HepG2 (cell line): ENCODE data around the gene SIN3A. TPM values are rescaled to one million over a fixed set of nuclear protein-coding genes. Genes with fewer than 3 reads are reported as not detected.

Source experiments
- ATAC-seq: fragments of 200-7000 bp; cut with Tn5 transposase; 3 replicates; pipeline ENCODE4 v1.9.1; 2020; ENCODE audit warnings: mild to moderate bottlenecking, moderate library complexity
- BruUV-seq: library from RNA; stranded (reverse); fragments of 400-500 nt; replicated peaks from 2 replicates; lab custom pipeline; 2021; lab: Mats Ljungman, UMichigan
- CTCF ChIA-PET: fragments of 300-600 bp; formaldehyde crosslinking; extraction: SDS; loops from one replicate; lab custom pipeline; 2021; ENCODE audit warnings: low total read pairs, inconsistent platforms, low intra/inter-chr PET ratio; lab: Yijun Ruan, JAX
- POLR2A ChIA-PET: fragments of 350-600 bp; sonication (Branson Sonifier 250); formaldehyde crosslinking; loops from one replicate; lab custom pipeline; 2020; ENCODE audit warnings: antibody characterized with exemption, inconsistent platforms; lab: Yijun Ruan, JAX
- DNase-seq: peaks from one replicate; pipeline ENCODE4 v3.0.0-alpha.2; 2015; ENCODE audit warnings: low spot score
- FAIRE-seq: peaks from 3 replicates; lab custom pipeline; 2011; peaks lifted over from hg19 to GRCh38; lab: Jason Lieb, UNC
- H2AFZ ChIP-seq: one replicate; pipeline ENCODE4 v1.6.1; 2011; ENCODE audit warnings: low read length, inconsistent platforms
- H3K27ac ChIP-seq: fragments of 300-600 bp; 3 replicates; pipeline ENCODE4 v1.8.0; 2011; ENCODE audit warnings: mixed run types, mild to moderate bottlenecking, mixed read lengths, low read length, inconsistent platforms; ENCODE audit not compliant: insufficient read depth; ENCODE audit errors: extremely low read length
- H3K27me3 ChIP-seq, 2 experiments: fragments of 200-600 bp in 1 of 2; 2 replicates in 1 of 2; 3 replicates in 1 of 2; pipeline versions ENCODE4 v1.6.0 to v1.8.0; 2011; ENCODE audit warnings: low read length in 2 of 2, mild to moderate bottlenecking in 2 of 2, moderate library complexity in 2 of 2, inconsistent platforms in 1 of 2; ENCODE audit not compliant: insufficient read depth in 2 of 2, control insufficient read depth in 1 of 2
- H3K36me3 ChIP-seq, 2 experiments: fragments of 200-600 bp in 1 of 2; replicated peaks in 1 of 2; 2 replicates in 1 of 2; 3 replicates in 1 of 2; pipeline versions ENCODE4 v1.5.1 to v1.8.0; 2011; ENCODE audit warnings: low read length in 2 of 2, inconsistent platforms in 1 of 2; ENCODE audit not compliant: insufficient read depth in 2 of 2, control insufficient read depth in 1 of 2
- H3K4me1 ChIP-seq: 2 replicates; pipeline ENCODE4 v1.5.1; 2012; ENCODE audit warnings: low read length, inconsistent platforms; ENCODE audit not compliant: insufficient read depth
- H3K4me2 ChIP-seq: 2 replicates; pipeline ENCODE4 v1.6.0; 2011; ENCODE audit warnings: low read depth, low read length, inconsistent platforms
- H3K4me3 ChIP-seq, 3 experiments: fragments of 200-600 bp in 1 of 3; sonication (generic), shearing (Covaris generic) in 1 of 3; replicated peaks in 1 of 3; 2 replicates each; pipeline ENCODE4 v1.5.1; 2011 to 2016; ENCODE audit warnings: low read length in 3 of 3, inconsistent platforms in 2 of 3, low read depth in 2 of 3, mild to moderate bottlenecking in 2 of 3, control low read depth in 1 of 3, mixed read lengths in 1 of 3; ENCODE audit not compliant: insufficient read depth in 1 of 3
- H3K79me2 ChIP-seq: one replicate; pipeline ENCODE4 v1.6.1; 2011; ENCODE audit warnings: low read length, inconsistent platforms; ENCODE audit not compliant: insufficient read depth
- H3K9ac ChIP-seq: 2 replicates; pipeline ENCODE4 v1.6.0; 2011; ENCODE audit warnings: mild to moderate bottlenecking, low read depth, low read length, inconsistent platforms; ENCODE audit not compliant: insufficient read depth
- H3K9me3 ChIP-seq: 2 replicates; pipeline ENCODE4 v1.5.1; 2012; ENCODE audit warnings: mild to moderate bottlenecking, low read length
- H4K20me1 ChIP-seq: 2 replicates; pipeline ENCODE4 v1.6.0; 2011; ENCODE audit warnings: inconsistent platforms, mild to moderate bottlenecking, low read length, moderate library complexity; ENCODE audit not compliant: insufficient read depth
- ARHGAP35 ChIP-seq: sonication (generic); formaldehyde crosslinking; IDR thresholded peaks from 2 replicates; pipeline ENCODE4 v1.9.0; 2022; ENCODE audit warnings: mild to moderate bottlenecking, inconsistent platforms, moderate library complexity, missing genetic modification reagents, borderline replicate concordance
- CBFB ChIP-seq: sonication (generic); formaldehyde crosslinking; IDR thresholded peaks from 2 replicates; pipeline ENCODE4 v1.4.0; 2020; ENCODE audit warnings: missing genetic modification reagents
- CCDC6 ChIP-seq: sonication (generic); formaldehyde crosslinking; IDR thresholded peaks from 2 replicates; pipeline ENCODE4 v1.8.1; 2022; ENCODE audit warnings: mild to moderate bottlenecking, missing genetic modification reagents, moderate library complexity
- HHEX ChIP-seq: IDR thresholded peaks from 2 replicates; pipeline ENCODE4 v1.6.1; 2016; ENCODE audit warnings: control low read depth
- MYC ChIP-seq: sonication (generic); formaldehyde crosslinking; IDR thresholded peaks from 2 replicates; pipeline ENCODE4 v1.9.0; 2021; ENCODE audit warnings: missing genetic modification reagents, borderline replicate concordance
- NCOA1 ChIP-seq: sonication (generic); formaldehyde crosslinking; IDR thresholded peaks from 2 replicates; pipeline ENCODE4 v1.9.0; 2021; ENCODE audit warnings: missing genetic modification reagents
- NR3C1 ChIP-seq: sonication (generic); formaldehyde crosslinking; IDR thresholded peaks from 2 replicates; pipeline ENCODE4 v1.4.0; 2020; ENCODE audit warnings: missing genetic modification reagents
- RAD21 ChIP-seq: fragments of 450-650 bp; formaldehyde crosslinking; IDR thresholded peaks from 2 replicates; pipeline ENCODE4 v1.5.0; 2020; ENCODE audit warnings: mild to moderate bottlenecking
- RXRA ChIP-seq: sonication (generic); formaldehyde crosslinking; IDR thresholded peaks from 2 replicates; pipeline ENCODE4 v1.5.1; 2020; ENCODE audit warnings: missing genetic modification reagents
- ZBTB20 ChIP-seq: sonication (generic); formaldehyde crosslinking; IDR thresholded peaks from 2 replicates; pipeline ENCODE4 v1.8.1; 2023; ENCODE audit warnings: missing genetic modification reagents, low read depth, mild to moderate bottlenecking, borderline replicate concordance
- ZNF143 ChIP-seq: sonication (generic); formaldehyde crosslinking; IDR thresholded peaks from 2 replicates; pipeline ENCODE4 v1.4.0; 2020; ENCODE audit warnings: missing genetic modification reagents
- ZNF33B ChIP-seq: sonication (generic); formaldehyde crosslinking; IDR thresholded peaks from 2 replicates; pipeline ENCODE4 v1.5.1; 2020; ENCODE audit warnings: mild to moderate bottlenecking, missing genetic modification reagents
- ZNF547 ChIP-seq: sonication (generic); formaldehyde crosslinking; IDR thresholded peaks from 2 replicates; pipeline ENCODE4 v1.5.1; 2020; ENCODE audit warnings: mild to moderate bottlenecking, missing genetic modification reagents
- ZNF562 ChIP-seq: sonication (generic); formaldehyde crosslinking; IDR thresholded peaks from 2 replicates; pipeline ENCODE4 v1.8.0; 2022; ENCODE audit warnings: missing genetic modification reagents, borderline replicate concordance
- ZNF572 ChIP-seq: sonication (generic); formaldehyde crosslinking; IDR thresholded peaks from 2 replicates; pipeline ENCODE4 v1.5.1; 2020; ENCODE audit warnings: mild to moderate bottlenecking, missing genetic modification reagents
- ZNF772 ChIP-seq: sonication (generic); formaldehyde crosslinking; IDR thresholded peaks from 2 replicates; pipeline ENCODE4 v1.5.0; 2020; ENCODE audit warnings: mild to moderate bottlenecking, missing genetic modification reagents
- ZNF891 ChIP-seq: sonication (generic); formaldehyde crosslinking; IDR thresholded peaks from 2 replicates; pipeline ENCODE4 v1.5.0; 2020; ENCODE audit warnings: mild to moderate bottlenecking, missing genetic modification reagents
- ZSCAN21 ChIP-seq: sonication (generic); formaldehyde crosslinking; IDR thresholded peaks from 2 replicates; pipeline ENCODE4 v1.8.0; 2022; ENCODE audit warnings: mild to moderate bottlenecking, missing genetic modification reagents, moderate library complexity, borderline replicate concordance
- WGBS: methylation state at CpG from one replicate; pipeline ENCODE4 v1.1.6; 2017; ENCODE audit warnings: low lambda C conversion rate; 5-methylcytosine and 5-hydroxymethylcytosine counted together
- in situ Hi-C: cut with HindIII; loops from 2 replicates; pipeline ENCODE4 v1.10.0; 2017; ENCODE audit warnings: low pct_unique_long_range_greater_than_20kb; ENCODE audit not compliant: extremely low pct_ligation_motif_present
- intact Hi-C: fragments of 100-400 bp; cut with micrococcal nuclease; formaldehyde crosslinking; loops from one replicate; pipeline ENCODE4 v1.10.0; 2022; ENCODE audit not compliant: unreplicated experiment
- polyA plus RNA-seq, 8 experiments: library from polyadenylated mRNA; depleted of rRNA in 3 of 8; stranded (reverse) in 7 of 8; unstranded in 1 of 8; fragments of >200 nt; fragmentation: Illumina TruSeq in 4 of 8; extraction: Trizol in 4 of 8; gene quantifications; 2 replicates each; pipeline versions ENCODE4 v1.2.1 to v1.2.3, GENCODE V29; 2011 to 2016; ENCODE audit warnings: low read depth in 4 of 8, missing spikeins in 1 of 8, mixed read lengths in 1 of 8; ENCODE audit not compliant: insufficient read depth in 1 of 8
- total RNA-seq, 5 experiments: library from RNA; depleted of rRNA; stranded (reverse); fragments of >200 nt; fragmentation: Illumina TruSeq; extraction: Trizol; gene quantifications; 2 replicates each; pipeline ENCODE4 v1.2.3, GENCODE V29; 2016; ENCODE audit warnings: low read depth in 1 of 5
- TF ChIP-seq, protein P1 (sequence below): sonication (generic); formaldehyde crosslinking; IDR thresholded peaks from 2 replicates; pipeline ENCODE4 v1.5.1; 2020; ENCODE audit warnings: missing genetic modification reagents, mild to moderate bottlenecking, borderline replicate concordance
- TF ChIP-seq, protein P2 (sequence below): sonication (generic); formaldehyde crosslinking; IDR thresholded peaks from 2 replicates; pipeline ENCODE4 v1.4.0; 2020; ENCODE audit warnings: missing genetic modification reagents

The SIN3A gene
- total and polyA plus RNA-seq, 2 of the 13 experiments (the other 11 are each of a cell fraction or from before 2014, with no cell fraction given) = 16.1 to 28.1 TPM

DNA sequence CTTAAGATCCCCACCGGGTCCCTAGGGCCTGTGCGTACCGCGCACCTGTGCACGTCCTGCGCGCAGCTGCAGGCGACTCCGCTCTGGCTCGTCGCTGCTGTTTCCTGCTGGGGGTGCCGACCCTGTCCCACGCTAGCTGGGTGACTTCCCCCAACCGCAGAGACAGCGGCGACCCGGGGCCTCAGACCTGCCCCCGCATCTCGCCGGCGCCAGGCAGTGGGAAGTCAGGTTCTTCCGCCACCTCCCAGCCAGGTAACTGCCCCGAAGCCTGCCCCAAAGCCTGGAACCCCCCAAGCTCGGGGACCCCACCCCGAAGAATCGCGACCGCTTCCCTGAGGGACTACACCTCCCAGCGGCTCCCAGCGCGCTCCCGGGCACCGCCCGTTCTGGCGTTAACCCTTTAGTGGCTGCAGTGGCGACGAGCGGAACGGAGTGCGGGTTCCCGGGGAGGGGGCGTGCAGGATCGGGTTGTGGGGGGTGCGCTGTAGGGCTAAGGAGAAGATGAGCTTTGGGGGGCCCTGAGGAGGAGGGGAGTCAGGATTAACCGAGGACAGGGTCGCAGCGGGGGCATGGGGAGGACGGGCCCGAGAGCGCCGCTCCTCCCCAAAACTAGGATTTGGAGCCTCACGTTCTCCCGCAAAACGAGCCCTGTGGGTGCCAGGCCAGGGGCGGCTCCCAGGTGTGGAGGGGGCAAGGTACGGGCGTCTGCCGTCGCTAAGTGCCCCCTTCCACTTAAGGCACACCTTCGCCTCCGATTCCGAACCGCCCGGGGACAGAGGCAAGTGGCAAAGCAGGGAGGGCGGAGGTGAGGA, 104.1 kb downstream of the SIN3A start:
- intact Hi-C loops = loop anchor here (1.0 kb wide), 1 partner anchor 20 kb away; no protein-coding TSS in a partner anchor
- ChIA-PET POLR2A (interaction anchor here (1.1 to 2.4 kb wide), 5 partner anchors 12 to 104 kb away, joined by 3 to 42 read pairs (median 3); partner anchors contain the start of genes COMMD4, MAN2C1 and SIN3A), CTCF (no interaction called here)
- peak; percentile 75 for ATAC-seq
- Histone ChIP-seq H3K9me3 (no peaks in the 10 kb centered on the region), H4K20me1 (no peaks in the 10 kb centered on the region), H3K4me1 (peaks cover 12% of the 10 kb centered on the region), H3K36me3 (no peaks in the 10 kb centered on the region), H3K27ac (peak overlapping the region; percentile 47), H2AFZ (peak overlapping the region; percentile 80), H3K27me3 (no peaks in the 10 kb centered on the region), H3K4me3 (peak overlapping the region; percentile 70 to 96 (median 94)), H3K9ac (peak overlapping the region; percentile 81), H3K4me2 (peak overlapping the region; percentile 94), H3K79me2 (no peaks in the 10 kb centered on the region)
- TSS peak; percentile 29 for BruUV-seq
- under 1% methylated on average over 20 of the region's 65 CpGs for WGBS
- no peak for FAIRE-seq
- no peak for DNase-seq
- in situ Hi-C loops = no loop called here
- TF ChIP-seq MYC (peak; percentile 51), ZNF572 (CRISPR knock-in tag) (no peak), ZSCAN21 (CRISPR knock-in tag) (peak; percentile 76; the same call in 1 of the 2 replicates), ZNF143 (CRISPR knock-in tag) (peak; percentile 90), ZNF891 (CRISPR knock-in tag) (0 out of 2 replicates have a peak, but pooled peaks have one; percentile 19), ZNF772 (CRISPR knock-in tag) (peak; percentile 38; the same call in 1 of the 2 replicates), NR3C1 (no peak), ZNF33B (CRISPR knock-in tag) (peak; percentile 88; the same call in 1 of the 2 replicates), ARHGAP35 (no peak; the same call in 1 of the 2 replicates), CCDC6 (CRISPR knock-in tag) (peak; percentile 33; the same call in 1 of the 2 replicates), ZNF547 (CRISPR knock-in tag) (peak; percentile 56; the same call in 1 of the 2 replicates), CBFB (CRISPR knock-in tag) (0 out of 2 replicates have a peak, but pooled peaks have one; percentile 30), HHEX (CRISPR knock-in tag) (no peak), RXRA (CRISPR knock-in tag) (0 out of 2 replicates have a peak, but pooled peaks have one; percentile 7), NCOA1 (no peak), RAD21 (CRISPR knock-in tag) (0 out of 2 replicates have a peak, but pooled peaks have one; percentile 19), ZBTB20 (0 out of 2 replicates have a peak, but pooled peaks have one; percentile 18), ZNF562 (CRISPR knock-in tag) (no peak)
- TF ChIP-seq, protein P1, sequence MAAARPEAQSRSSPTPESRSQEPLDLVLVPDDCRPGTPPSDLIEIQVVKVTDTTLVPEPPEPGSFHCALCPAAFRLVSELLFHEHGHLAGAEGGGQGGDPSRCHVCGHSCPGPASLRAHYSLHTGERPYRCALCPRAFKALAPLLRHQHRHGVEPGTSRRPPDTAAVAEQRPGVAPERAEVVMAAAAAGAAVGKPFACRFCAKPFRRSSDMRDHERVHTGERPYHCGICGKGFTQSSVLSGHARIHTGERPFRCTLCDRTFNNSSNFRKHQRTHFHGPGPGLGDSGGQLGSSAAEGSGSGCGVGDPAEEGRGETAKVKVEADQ (CRISPR knock-in tag) = peak; percentile 71
- TF ChIP-seq, protein P2, sequence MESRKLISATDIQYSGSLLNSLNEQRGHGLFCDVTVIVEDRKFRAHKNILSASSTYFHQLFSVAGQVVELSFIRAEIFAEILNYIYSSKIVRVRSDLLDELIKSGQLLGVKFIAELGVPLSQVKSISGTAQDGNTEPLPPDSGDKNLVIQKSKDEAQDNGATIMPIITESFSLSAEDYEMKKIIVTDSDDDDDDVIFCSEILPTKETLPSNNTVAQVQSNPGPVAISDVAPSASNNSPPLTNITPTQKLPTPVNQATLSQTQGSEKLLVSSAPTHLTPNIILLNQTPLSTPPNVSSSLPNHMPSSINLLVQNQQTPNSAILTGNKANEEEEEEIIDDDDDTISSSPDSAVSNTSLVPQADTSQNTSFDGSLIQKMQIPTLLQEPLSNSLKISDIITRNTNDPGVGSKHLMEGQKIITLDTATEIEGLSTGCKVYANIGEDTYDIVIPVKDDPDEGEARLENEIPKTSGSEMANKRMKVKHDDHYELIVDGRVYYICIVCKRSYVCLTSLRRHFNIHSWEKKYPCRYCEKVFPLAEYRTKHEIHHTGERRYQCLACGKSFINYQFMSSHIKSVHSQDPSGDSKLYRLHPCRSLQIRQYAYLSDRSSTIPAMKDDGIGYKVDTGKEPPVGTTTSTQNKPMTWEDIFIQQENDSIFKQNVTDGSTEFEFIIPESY (CRISPR knock-in tag) = no peak
